ENCODE data around the gene AKAP13.

AKAP13 gene

DNA sequence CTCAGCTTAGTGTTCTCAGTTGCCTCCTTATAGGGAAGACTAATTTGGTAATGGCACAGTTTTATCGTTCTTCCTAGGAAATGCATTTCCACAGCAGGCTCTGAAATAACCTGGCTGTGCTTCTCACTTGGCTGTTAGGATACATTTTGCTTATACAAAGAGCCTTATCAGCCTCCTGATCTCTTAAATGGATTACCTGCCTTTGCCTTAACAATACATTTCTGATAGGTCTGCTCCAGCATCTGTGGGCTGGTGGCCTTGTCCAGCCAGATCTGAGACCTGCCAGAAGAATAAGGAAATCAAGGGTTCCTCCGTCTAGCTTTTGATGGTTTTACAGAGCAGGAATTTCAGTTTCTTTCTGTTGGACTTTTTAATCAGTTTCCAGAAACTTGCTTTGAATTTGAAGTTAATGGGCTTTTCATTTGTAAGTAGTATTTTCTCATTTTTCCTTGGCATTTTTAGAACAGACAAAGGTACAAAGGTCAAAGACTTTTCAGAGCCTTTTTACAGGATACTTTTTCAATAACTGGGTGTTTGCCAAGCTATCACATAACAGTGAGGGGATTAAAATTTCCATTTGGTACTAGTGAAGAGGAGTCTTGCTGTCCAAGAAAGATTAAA lies 116.3 kb downstream of the AKAP13 start:
- no peaks in the 10 kb centered on the region for H3K27me3 Mint-ChIP-seq (ENCODE audit: low read depth, poor library complexity)
- H3K4me1 Mint-ChIP-seq, result peaks cover 90% of the 10 kb centered on the region
- DNase-seq, result no peak
- H3K36me3 Mint-ChIP-seq (ENCODE audit: low read depth), result no peaks in the 10 kb centered on the region
- no peaks in the 10 kb centered on the region for H3K9me3 Mint-ChIP-seq
- H3K27ac Mint-ChIP-seq, result peak overlapping the region; percentile 67
- no peak overlapping the region for H3K4me3 Mint-ChIP-seq
- TF ChIP-seq, protein P1, sequence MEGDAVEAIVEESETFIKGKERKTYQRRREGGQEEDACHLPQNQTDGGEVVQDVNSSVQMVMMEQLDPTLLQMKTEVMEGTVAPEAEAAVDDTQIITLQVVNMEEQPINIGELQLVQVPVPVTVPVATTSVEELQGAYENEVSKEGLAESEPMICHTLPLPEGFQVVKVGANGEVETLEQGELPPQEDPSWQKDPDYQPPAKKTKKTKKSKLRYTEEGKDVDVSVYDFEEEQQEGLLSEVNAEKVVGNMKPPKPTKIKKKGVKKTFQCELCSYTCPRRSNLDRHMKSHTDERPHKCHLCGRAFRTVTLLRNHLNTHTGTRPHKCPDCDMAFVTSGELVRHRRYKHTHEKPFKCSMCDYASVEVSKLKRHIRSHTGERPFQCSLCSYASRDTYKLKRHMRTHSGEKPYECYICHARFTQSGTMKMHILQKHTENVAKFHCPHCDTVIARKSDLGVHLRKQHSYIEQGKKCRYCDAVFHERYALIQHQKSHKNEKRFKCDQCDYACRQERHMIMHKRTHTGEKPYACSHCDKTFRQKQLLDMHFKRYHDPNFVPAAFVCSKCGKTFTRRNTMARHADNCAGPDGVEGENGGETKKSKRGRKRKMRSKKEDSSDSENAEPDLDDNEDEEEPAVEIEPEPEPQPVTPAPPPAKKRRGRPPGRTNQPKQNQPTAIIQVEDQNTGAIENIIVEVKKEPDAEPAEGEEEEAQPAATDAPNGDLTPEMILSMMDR (IDR thresholded peaks at IDR 0.05), result no peak

DNA sequence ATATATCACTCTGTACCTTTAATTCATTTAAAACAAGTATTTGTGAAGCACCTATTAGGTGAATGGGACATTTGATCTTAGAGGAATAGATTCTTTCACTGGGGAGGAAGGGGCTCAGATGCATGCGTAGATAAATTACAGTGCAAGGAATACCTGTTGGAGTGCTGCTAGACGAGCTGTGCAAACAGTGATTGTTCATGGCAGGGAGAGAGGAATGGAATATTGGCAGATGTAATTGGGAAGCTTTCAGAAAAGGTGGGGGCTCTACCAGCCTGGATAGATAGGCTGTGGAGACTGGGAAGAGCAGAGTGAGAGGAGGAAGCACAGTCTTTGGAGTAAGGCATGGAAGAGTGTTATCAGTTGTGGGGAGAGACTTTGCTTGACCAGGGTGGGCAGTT lies 116.8 kb downstream of the AKAP13 start:
- TF ChIP-seq, protein P1 (IDR thresholded peaks at IDR 0.05), result no peak
- no peaks in the 10 kb centered on the region for H3K27me3 Mint-ChIP-seq (ENCODE audit: low read depth, poor library complexity)
- DNase-seq, result no peak
- no peaks in the 10 kb centered on the region for H3K9me3 Mint-ChIP-seq
- H3K36me3 Mint-ChIP-seq (ENCODE audit: low read depth), result no peaks in the 10 kb centered on the region
- peaks cover 92% of the 10 kb centered on the region for H3K4me1 Mint-ChIP-seq
- peak overlapping the region; percentile 67 for H3K27ac Mint-ChIP-seq
- peak overlapping the region; percentile 1 for H3K4me3 Mint-ChIP-seq

DNA sequence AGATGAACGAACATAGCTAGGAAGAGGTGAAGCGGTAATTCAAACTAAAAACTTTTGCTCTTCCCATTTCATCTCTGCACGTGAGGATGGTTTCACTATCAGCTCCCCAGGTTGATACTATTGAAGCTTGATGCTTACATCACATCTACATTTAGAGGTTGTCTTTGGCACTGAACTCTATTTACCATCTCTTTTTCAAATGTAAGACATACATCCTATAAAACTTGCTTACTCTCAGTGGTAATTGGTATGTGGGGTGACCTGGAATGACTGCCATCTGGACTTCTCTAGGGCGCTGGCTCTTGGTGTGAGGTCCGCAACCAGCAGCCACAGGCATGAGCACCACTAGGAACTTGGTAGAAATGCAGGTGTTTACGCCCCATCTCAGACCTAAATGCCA lies 118.1 kb downstream of the AKAP13 start:
- DNase-seq, result no peak
- H3K9me3 Mint-ChIP-seq, result no peaks in the 10 kb centered on the region
- H3K27ac Mint-ChIP-seq, result no peak overlapping the region
- H3K36me3 Mint-ChIP-seq (ENCODE audit: low read depth), result no peaks in the 10 kb centered on the region
- peaks cover 88% of the 10 kb centered on the region for H3K4me1 Mint-ChIP-seq
- H3K4me3 Mint-ChIP-seq, result no peak overlapping the region
- TF ChIP-seq, protein P1 (IDR thresholded peaks at IDR 0.05), result no peak
- no peaks in the 10 kb centered on the region for H3K27me3 Mint-ChIP-seq (ENCODE audit: low read depth, poor library complexity)

DNA sequence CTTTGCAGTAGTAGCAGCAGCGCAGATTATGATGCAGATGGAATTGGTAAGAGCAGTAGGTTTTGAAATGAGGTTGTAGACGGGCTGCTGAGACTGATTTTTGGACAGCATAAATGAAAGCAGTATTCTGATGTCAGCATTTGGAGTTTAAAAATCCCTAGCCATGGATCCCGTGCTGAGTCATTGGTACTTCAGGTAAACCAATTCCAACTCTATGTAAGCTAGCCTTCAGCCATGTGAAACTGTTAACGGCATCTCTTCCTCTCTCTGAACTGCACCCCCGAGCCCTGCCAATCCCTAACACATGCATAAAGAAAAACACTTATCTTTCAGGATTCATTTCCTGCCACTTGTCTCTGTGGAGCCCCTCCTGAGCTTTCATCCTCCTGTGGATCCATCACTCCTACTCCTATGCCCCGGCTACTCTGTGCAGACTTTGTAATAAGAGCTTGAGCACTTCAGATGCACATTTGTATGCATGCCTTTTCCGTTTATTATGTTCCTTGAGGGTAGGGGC lies 119.0 kb downstream of the AKAP13 start:
- H3K27me3 Mint-ChIP-seq (ENCODE audit: low read depth, poor library complexity), result no peaks in the 10 kb centered on the region
- H3K9me3 Mint-ChIP-seq, result no peaks in the 10 kb centered on the region
- H3K36me3 Mint-ChIP-seq (ENCODE audit: low read depth), result no peaks in the 10 kb centered on the region
- TF ChIP-seq, protein P1 (IDR thresholded peaks at IDR 0.05), result no peak
- peak overlapping the region; percentile 7 for H3K4me3 Mint-ChIP-seq
- H3K4me1 Mint-ChIP-seq, result peaks cover 87% of the 10 kb centered on the region
- peak overlapping the region; percentile 82 for H3K27ac Mint-ChIP-seq
- no peak for DNase-seq

DNA sequence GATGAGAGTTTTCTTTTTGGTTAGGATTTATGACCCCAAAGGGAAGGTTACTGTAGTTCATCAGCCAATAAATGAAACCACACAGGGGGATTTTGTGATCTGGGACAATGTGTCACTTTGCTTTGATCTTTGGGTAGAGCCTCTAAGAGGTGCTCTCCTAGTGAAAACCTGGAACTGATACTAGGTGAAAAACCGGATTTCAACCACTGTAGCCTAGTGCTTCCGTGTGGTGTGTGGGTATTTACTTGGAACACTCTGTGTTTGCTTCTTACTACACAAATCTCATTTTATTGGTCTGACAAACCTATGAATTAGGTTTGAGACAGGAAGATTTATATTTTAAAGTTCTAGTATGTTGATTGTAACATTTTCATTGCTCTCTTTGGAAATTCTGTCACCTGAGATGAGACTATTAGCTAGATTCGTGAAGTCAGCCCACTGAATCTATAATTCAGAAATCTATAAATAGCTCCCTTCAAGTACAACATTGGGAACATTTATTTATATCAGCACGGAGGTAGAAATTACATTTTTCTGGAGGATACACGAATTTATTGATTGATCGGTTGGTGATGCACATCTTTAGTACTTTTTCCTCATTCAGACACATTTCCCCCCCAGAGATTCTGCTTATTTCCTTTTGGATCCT lies 119.8 kb downstream of the AKAP13 start:
- peaks cover 87% of the 10 kb centered on the region for H3K4me1 Mint-ChIP-seq
- no peaks in the 10 kb centered on the region for H3K36me3 Mint-ChIP-seq (ENCODE audit: low read depth)
- no peak for DNase-seq
- H3K27me3 Mint-ChIP-seq (ENCODE audit: low read depth, poor library complexity), result no peaks in the 10 kb centered on the region
- TF ChIP-seq, protein P1 (IDR thresholded peaks at IDR 0.05), result no peak
- H3K4me3 Mint-ChIP-seq, result no peak overlapping the region
- H3K27ac Mint-ChIP-seq, result peak overlapping the region; percentile 58
- no peaks in the 10 kb centered on the region for H3K9me3 Mint-ChIP-seq

DNA sequence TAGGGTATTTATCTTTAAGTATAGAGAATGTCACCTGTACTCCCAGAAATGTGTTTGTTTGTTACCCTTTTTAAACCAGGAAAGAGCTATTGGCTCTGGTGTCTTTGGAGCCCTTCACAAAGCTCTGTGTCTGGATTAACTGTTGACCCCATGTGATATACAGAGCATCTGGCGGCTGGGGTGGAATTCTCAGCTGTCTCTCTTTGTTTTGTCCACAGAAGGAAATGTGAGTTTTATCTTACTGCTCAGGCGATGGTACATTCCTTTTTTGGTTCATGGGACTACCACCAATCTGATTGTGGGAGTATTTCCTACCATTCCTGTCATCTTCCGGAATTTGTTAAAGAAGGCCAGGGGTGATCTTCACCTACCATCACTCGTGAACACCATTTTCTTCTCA lies 120.3 kb downstream of the AKAP13 start:
- no peaks in the 10 kb centered on the region for H3K9me3 Mint-ChIP-seq
- H3K27me3 Mint-ChIP-seq (ENCODE audit: low read depth, poor library complexity), result no peaks in the 10 kb centered on the region
- H3K4me1 Mint-ChIP-seq, result peaks cover 87% of the 10 kb centered on the region
- H3K27ac Mint-ChIP-seq, result peak overlapping the region; percentile 58
- TF ChIP-seq, protein P1 (IDR thresholded peaks at IDR 0.05), result no peak
- H3K4me3 Mint-ChIP-seq, result no peak overlapping the region
- H3K36me3 Mint-ChIP-seq (ENCODE audit: low read depth), result no peaks in the 10 kb centered on the region
- no peak for DNase-seq

Data from nephron progenitor cell (in vitro differentiated cells).